HG02973 (cell line): ENCODE measurements around the gene ADIG.
"Not testable (repeated sequence)": the region's sequence is repeated elsewhere in the genome, so short reads cannot be mapped to it uniquely, and the experiment has no call there.

Experiments used
- ATAC-seq: cut with Tn5 transposase; IDR thresholded peaks from one replicate; pipeline ENCODE4 v1.9.1; 2021; ENCODE audit warnings: moderate library complexity; ENCODE audit not compliant: unreplicated experiment

Gene ADIG

GRCh38 chr20:38569747-38570525, 11.1 kb upstream of the ADIG start:
- no peak for ATAC-seq

GRCh38 chr20:38573413-38573812, 7.6 kb upstream of the ADIG start:
- ATAC-seq: no peak

DNA sequence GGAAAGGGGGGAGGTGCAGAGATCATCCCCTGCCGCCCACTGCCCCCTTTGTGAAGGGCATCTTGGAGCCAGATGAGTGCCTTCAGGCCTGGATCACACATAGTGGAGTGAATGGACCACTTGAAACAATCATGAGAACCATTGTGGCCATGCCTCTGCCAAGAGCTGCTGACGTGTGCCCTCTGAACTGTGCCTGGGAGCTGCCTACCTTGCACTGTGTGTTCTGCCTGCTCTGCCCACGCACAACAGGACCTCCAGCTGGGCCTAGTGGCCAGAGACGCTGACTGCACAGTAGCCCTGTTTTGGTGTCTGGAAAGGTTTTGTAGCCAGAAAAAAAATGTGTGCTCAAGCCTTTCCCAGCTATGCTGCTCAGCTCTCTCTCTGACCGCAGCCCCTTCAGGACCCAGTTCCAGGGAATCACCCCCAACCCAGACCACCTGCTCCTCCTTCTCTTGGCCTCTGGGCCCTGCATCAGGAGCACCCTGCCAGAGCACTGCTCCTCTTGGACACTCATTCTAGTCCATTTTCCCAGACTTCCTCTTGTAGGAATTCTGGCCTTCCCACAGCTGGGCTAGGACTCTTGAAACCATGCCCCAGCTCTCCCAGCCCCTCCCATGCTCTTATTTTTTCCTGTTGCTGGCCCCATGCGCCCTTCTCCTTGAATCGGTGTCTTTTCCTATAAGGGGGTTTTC, 1.6 kb upstream of the ADIG start:
- no peak for ATAC-seq

DNA sequence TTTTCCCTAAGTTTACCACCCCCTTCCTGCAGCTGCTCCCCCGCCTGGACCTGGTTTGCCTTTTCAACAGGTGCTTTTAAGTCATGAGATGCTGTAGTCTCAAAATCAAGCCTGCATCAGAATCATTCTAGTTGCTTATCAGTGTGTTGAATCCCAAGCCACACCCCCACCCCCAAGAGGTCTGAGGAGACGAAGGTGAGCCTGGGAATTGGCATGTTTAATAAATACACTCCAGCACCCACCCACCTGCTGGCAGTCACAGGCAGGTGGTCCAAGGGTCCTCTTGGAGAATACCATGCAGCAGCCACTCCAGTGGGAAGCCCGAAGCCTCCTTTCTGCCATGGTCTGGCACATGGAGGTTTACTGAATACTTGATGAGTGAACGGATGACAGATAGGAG, 1.1 kb upstream of the ADIG start:
- no peak for ATAC-seq

GRCh38 chr20:38581830-38582358, 897 bp downstream of the ADIG start:
- no peak for ATAC-seq

- no peak for ATAC-seq
These were observed 2.3 kb downstream of the ADIG start for GRCh38 chr20:38583306-38583705.

- no peak for ATAC-seq
These were observed 3.2 kb downstream of the ADIG start for GRCh38 chr20:38584099-38584763.

- no peak for ATAC-seq
These were observed 4.6 kb downstream of the ADIG start for GRCh38 chr20:38585404-38586180.

GRCh38 chr20:38586181-38586525, 5.2 kb downstream of the ADIG start:
- no peak for ATAC-seq

DNA sequence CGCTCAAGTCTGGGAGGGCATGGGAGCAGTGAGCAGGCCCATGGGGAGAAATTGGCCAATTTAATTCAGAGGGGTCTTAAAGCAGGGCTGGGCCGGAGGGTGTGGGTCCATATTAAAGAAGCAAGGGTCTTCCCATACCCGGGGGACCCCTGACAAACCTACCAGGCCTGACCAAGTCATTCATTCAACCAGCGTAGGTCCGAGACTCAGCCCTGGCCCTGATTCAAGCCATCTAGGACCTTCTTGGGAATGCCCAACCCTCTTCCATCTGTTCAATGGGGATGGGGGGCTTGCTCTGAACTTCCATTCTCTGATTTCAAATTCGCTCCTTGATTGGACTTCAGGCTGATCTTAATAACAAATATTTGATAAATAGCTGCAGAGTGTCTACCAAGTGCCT, 7.3 kb downstream of the ADIG start:
- no peak for ATAC-seq

- no peak for ATAC-seq
These were observed 8.4 kb downstream of the ADIG start for GRCh38 chr20:38589351-38589750.

GRCh38 chr20:38589967-38590675, 9.1 kb downstream of the ADIG start:
- ATAC-seq: no peak

GRCh38 chr20:38590676-38591473, 9.9 kb downstream of the ADIG start:
- ATAC-seq: no peak

GRCh38 chr20:38591474-38592410, 10.7 kb downstream of the ADIG start:
- no peak for ATAC-seq

DNA sequence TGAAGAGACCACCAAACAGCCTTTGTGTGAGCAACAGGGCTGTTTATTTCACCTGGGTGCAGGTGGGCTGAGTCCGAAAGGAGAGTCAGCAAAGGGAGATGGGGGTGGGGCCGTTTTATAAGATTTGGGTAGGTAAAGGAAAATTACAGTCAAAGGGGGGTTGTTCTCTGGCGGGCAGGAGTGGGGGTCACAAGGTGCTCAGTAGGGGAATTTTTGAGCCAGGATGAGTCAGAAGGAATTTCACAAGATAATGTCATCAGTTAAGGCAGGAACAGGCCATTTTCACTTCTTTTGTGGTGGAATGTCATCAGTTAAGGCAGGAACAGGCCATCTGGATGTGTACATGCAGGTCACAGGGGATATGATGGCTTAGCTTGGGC, 11.4 kb downstream of the ADIG start:
- not testable (repeated sequence) for ATAC-seq

DNA sequence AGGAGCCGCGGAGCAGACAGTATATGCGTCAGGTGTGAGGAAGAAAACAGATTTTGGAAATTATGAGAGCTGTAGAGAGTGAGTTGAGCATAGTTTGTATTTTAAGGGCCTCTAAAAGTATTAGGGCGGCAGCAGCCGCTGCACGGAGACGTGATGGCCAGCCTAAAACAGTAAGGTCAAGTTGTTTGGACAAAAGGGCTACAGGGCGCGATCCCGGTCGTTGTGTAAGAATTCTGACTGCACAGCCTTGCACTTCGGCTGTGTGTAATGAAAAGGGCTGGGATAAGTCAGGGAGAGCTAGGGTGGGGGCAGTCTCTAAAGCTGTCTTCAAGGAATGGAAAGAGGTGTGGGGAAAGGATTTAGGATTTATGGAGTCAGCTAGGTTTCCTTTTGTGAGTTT, 13.3 kb downstream of the ADIG start:
- not testable (repeated sequence) for ATAC-seq

GRCh38 chr20:38595886-38596285, 14.9 kb downstream of the ADIG start:
- ATAC-seq: not testable (repeated sequence)

DNA sequence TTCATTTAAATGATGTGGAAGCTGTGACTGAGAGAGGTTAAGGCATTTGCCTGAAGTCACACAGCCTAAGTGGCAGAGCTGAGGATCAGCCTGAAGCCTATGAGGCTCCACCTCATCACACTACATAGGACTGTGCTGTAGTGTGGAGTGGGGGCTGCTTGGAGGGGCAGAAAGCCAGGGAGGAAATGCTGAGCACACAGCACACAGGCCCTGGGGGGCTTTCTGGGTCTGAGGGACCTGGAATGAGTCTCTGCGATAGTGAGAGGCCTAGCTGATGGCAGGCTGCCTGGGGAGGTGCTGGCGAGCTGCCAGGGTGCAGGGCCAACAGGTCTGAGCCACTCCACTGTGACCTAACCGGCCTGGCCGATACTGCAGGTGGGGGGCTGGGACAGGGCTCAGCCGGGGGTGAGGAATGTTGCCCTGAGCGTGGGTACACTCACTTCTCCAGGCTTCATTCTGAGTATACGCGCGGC, 18.4 kb downstream of the ADIG start:
- ATAC-seq: no peak
